ENCODE measurements around the gene KLHDC7B.

The KLHDC7B gene

GRCh38 chr22:50544078-50544745, 1.5 kb upstream of the KLHDC7B start:
- H3K4me3 ChIP-seq (ENCODE audit: low read depth, low read length), result peak overlapping the region; percentile 27
- TF ChIP-seq CTCF (IDR thresholded peaks at IDR 0.05; ENCODE audit: insufficient read depth, low read length, missing control alignments), result peak; percentile 77
- CTCF ChIA-PET, result interaction anchor here (1.0 to 4.2 kb wide), 9 partner anchors 8 to 216 kb away, joined by 3 to 25 read pairs (median 4); partner anchors contain the start of genes CHKB, SCO2 and SYCE3
- DNase-seq (ENCODE audit: low read depth, low spot score), result no peak
- POLR2A ChIA-PET, result no interaction called here

GRCh38 chr22:50544746-50545253, 899 bp upstream of the KLHDC7B start:
- no peak for TF ChIP-seq CTCF (IDR thresholded peaks at IDR 0.05; ENCODE audit: insufficient read depth, low read length, missing control alignments)
- ChIA-PET POLR2A (interaction anchor here (0.7 to 0.9 kb wide), 2 partner anchors 19 to 37 kb away, joined by 4 to 5 read pairs; partner anchors contain the start of gene SCO2), CTCF (interaction anchor here (1.0 to 4.2 kb wide), 9 partner anchors 9 to 216 kb away, joined by 3 to 25 read pairs (median 4); partner anchors contain the start of genes CHKB, SCO2 and SYCE3)
- no peak for DNase-seq (ENCODE audit: low read depth, low spot score)
- H3K4me3 ChIP-seq (ENCODE audit: low read depth, low read length), result no peak overlapping the region

DNA sequence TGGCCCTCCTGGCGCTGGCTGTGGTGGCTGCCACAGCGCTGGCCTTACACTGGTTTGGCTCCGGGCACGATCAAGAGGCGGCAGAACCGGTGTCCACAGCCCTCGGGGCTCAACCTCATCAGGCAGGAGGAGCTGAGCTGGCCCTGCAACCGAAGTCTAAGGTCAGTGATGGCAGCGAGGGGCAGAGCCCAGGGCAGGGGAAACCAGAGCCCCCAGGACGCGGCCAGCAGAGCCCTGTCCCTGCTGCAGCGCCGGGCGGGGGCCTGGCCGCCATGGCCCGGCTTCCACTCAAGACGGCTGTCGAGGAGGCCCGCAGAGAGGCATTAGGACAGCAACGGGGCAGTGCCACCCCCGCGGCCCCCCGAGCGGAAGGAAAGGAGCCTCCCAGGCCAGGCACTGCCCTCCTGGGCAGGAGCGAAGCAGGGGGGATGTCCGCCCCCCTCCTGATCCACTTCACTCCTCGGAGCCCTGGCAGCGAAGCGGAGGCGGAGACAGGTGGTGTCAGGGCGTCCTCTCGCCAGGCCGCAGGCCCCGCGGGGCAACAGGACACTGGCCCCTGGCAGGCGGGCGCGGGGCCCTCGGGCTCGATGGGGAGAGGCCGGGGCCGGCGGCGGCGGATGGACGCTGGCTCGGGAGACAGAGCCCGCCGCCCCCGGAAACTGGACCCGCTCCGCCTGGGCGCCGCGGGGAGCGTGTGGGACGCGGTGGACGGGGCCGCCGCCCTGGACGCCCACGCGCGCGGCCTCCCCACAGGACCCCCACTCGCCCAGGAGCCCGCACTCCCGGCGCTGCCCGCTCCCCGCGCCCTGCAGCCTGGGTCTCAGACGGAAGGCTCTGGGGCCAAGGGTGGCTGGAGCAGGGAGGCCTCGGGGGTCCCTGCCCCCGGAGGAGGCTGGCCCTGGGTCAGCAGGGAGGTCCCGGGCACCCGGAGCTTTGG, 895 bp downstream of the KLHDC7B start:
- no peak for TF ChIP-seq CTCF (IDR thresholded peaks at IDR 0.05; ENCODE audit: insufficient read depth, low read length, missing control alignments)
- ChIA-PET POLR2A (interaction anchor here (1.2 kb wide), 1 partner anchor 16 kb away, joined by 3 read pairs; the partner anchor contains the start of gene SYCE3), CTCF (interaction anchor here (0.9 to 4.2 kb wide), 6 partner anchors 11 to 74 kb away, joined by 3 to 25 read pairs (median 16); partner anchors contain the start of genes SCO2 and SYCE3)
- no peak overlapping the region for H3K4me3 ChIP-seq (ENCODE audit: low read depth, low read length)
- DNase-seq (ENCODE audit: low read depth, low spot score), result no peak

GRCh38 chr22:50547263-50547985, 1.7 kb downstream of the KLHDC7B start:
- CTCF ChIA-PET, result interaction anchor here (2.5 to 4.2 kb wide), 3 partner anchors 10 to 21 kb away, joined by 15 to 25 read pairs (median 20); partner anchors contain the start of genes SCO2 and SYCE3
- POLR2A ChIA-PET, result interaction anchor here (1.2 kb wide), 1 partner anchor 15 kb away, joined by 3 read pairs; the partner anchor contains the start of gene SYCE3
- no peak for DNase-seq (ENCODE audit: low read depth, low spot score)
- no peak overlapping the region for H3K4me3 ChIP-seq (ENCODE audit: low read depth, low read length)
- TF ChIP-seq CTCF (IDR thresholded peaks at IDR 0.05; ENCODE audit: insufficient read depth, low read length, missing control alignments), result no peak

GRCh38 chr22:50548040-50548920, 2.6 kb downstream of the KLHDC7B start:
- ChIA-PET CTCF (interaction anchor here (2.5 to 4.2 kb wide), 3 partner anchors 9 to 22 kb away, joined by 15 to 25 read pairs (median 20); partner anchors contain the start of genes SCO2 and SYCE3), POLR2A (interaction anchor here (1.2 kb wide), 1 partner anchor 15 kb away, joined by 3 read pairs; the partner anchor contains the start of gene SYCE3)
- H3K4me3 ChIP-seq (ENCODE audit: low read depth, low read length), result no peak overlapping the region
- DNase-seq (ENCODE audit: low read depth, low spot score), result no peak
- TF ChIP-seq CTCF (IDR thresholded peaks at IDR 0.05; ENCODE audit: insufficient read depth, low read length, missing control alignments), result no peak

Measured in AG04449 (cell line).